Pancreas (tissue), 10 donors: Measurements from ENCODE around the gene GRIK5. TPM values are rescaled to one million over a fixed set of nuclear protein-coding genes. Genes with fewer than 3 reads are reported as not detected.

ENCODE experiments used
- ATAC-seq, 4 donors: fragments of 200-7000 bp; cut with Tn5 transposase; one replicate each; pipeline versions ENCODE4 v1.8.0 to v1.9.1; 2020; ENCODE audit warnings: mild to moderate bottlenecking in 4 of 4, moderate library complexity in 4 of 4
- DNase-seq, 6 donors: peaks; one replicate each; pipeline ENCODE4 v3.0.0-alpha.2; 2020
- FAIRE-seq: peaks from 2 replicates; lab custom pipeline; 2012; peaks lifted over from hg19 to GRCh38; lab: Jason Lieb, UNC
- H3K27ac ChIP-seq, 4 donors: fragments of 200-600 bp; sonication (generic); 1 replicate in 3 of 4; 2 replicates in 1 of 4; pipeline versions ENCODE4 v1.5.0 to v1.8.0; 2020
- H3K27me3 ChIP-seq, 4 donors: fragments of 200-600 bp; one replicate each; pipeline ENCODE4 v1.8.0; 2021
- H3K36me3 ChIP-seq, 3 donors: fragments of 200-600 bp; sonication (generic) in 1 of 3; one replicate each; pipeline versions ENCODE4 v1.5.0 to v1.8.0; 2020 to 2021
- H3K4me1 ChIP-seq, 3 donors: fragments of 200-600 bp; one replicate each; pipeline ENCODE4 v1.8.0; 2021
- H3K4me3 ChIP-seq, 4 donors: fragments of 200-600 bp; sonication (generic) in 2 of 4; one replicate each; pipeline versions ENCODE4 v1.5.0 to v1.8.0; 2020 to 2021
- H3K9me3 ChIP-seq, 4 donors: fragments of 200-600 bp; one replicate each; pipeline ENCODE4 v1.8.0; 2021
- WGBS, 2 donors: extraction: QIAGEN DNeasy Blood & Tissue Kit; methylation state at CpG; one replicate each; pipeline ENCODE4 v1.1.7; 2013; 5-methylcytosine and 5-hydroxymethylcytosine counted together
- intact Hi-C, 3 donors: fragments of 100-400 bp; cut with DNase I; formaldehyde crosslinking; loops; one replicate each; pipeline versions ENCODE4 v1.11.1 to v1.14.2; 2022
- polyA plus RNA-seq, 2 donors: library from polyadenylated mRNA; stranded (reverse); fragments of 200-250 nt; gene quantifications; one replicate each; pipeline ENCODE4 v1.2.3, GENCODE V29; 2013
- total RNA-seq, 6 donors: library from RNA; stranded (reverse); fragmentation: NEBNext Ultra II Directional in 4 of 6; extraction: Animal tissue kit (Norgen Biotek cat#: 25700) in 4 of 6; gene quantifications; one replicate each; pipeline versions ENCODE4 v1.2.1 to v1.2.4, GENCODE V29; 2021 to 2023
- TF ChIP-seq, protein P1 (sequence below), 4 donors: fragments of 200-600 bp; sonication (generic) in 3 of 4; IDR thresholded peaks; one replicate each; pipeline versions ENCODE4 v1.5.0 to v1.8.0; 2021; ENCODE audit warnings: antibody characterized with exemption in 4 of 4
- donor health status: healthy with polysubstance abuse.
- donor health status: DM: no; HTN: no; CAD: no; lungs with moderate emphysema.
- donor health status: DM: no; HTN: no; CAD: no.
- donor health status: control.
- donor health status: control.
- donor health status: Bipolar disorder and iron deficiency.
- donor health status: DM: yes; HTN: yes; CAD: no.
- donor health status: DM: no; HTN: no; CAD: no.
- donor health status: DM: no; HTN: no; CAD: no.
- donor health status: DM: yes; HTN: yes; CAD: no.

Gene GRIK5
- total and polyA plus RNA-seq, 8 donors: 1.9 to 10.5 (median 3.4) TPM

DNA sequence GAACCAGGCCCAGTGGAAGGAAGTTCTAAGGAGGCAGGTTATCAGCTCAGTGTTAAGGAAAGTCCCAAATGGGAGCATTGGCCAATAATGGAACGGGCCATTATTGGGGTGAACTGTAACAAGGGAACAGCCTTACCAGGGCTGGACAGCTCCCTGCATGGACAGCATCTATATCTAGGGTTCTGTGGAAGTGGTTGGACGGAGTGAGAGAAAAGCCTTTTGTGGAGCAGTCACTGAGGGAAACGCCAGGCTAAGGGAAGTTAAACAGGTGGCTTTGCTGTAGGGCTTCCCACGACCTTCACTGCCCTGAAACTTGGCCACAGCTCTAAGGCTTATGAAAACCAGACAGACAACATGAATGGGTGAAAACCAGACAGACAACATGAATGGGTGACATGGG is 45.2 kb upstream of the GRIK5 start:
- 16 to 18% methylated on average over 4 of the region's 4 CpGs for WGBS, 2 donors
- Histone ChIP-seq H3K36me3 (no peaks in the 10 kb centered on the region), H3K4me1 (peaks cover 14 to 28% (median 14%) of the 10 kb centered on the region in 3 donors), H3K27me3 (no peaks in the 10 kb centered on the region), H3K27ac (peak overlapping the region; percentile 69 to 90 (median 78)), H3K9me3 (no peaks in the 10 kb centered on the region), H3K4me3 (no peak overlapping the region)
- intact Hi-C loops: no loop called here
- peak in 5 of 6 donors; percentile 51 to 83 (median 78) for DNase-seq
- no peak for FAIRE-seq
- peak; percentile 84 to 92 (median 86) for ATAC-seq
- TF ChIP-seq, protein P1, sequence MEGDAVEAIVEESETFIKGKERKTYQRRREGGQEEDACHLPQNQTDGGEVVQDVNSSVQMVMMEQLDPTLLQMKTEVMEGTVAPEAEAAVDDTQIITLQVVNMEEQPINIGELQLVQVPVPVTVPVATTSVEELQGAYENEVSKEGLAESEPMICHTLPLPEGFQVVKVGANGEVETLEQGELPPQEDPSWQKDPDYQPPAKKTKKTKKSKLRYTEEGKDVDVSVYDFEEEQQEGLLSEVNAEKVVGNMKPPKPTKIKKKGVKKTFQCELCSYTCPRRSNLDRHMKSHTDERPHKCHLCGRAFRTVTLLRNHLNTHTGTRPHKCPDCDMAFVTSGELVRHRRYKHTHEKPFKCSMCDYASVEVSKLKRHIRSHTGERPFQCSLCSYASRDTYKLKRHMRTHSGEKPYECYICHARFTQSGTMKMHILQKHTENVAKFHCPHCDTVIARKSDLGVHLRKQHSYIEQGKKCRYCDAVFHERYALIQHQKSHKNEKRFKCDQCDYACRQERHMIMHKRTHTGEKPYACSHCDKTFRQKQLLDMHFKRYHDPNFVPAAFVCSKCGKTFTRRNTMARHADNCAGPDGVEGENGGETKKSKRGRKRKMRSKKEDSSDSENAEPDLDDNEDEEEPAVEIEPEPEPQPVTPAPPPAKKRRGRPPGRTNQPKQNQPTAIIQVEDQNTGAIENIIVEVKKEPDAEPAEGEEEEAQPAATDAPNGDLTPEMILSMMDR (IDR thresholded peaks at IDR 0.05): no peak

DNA sequence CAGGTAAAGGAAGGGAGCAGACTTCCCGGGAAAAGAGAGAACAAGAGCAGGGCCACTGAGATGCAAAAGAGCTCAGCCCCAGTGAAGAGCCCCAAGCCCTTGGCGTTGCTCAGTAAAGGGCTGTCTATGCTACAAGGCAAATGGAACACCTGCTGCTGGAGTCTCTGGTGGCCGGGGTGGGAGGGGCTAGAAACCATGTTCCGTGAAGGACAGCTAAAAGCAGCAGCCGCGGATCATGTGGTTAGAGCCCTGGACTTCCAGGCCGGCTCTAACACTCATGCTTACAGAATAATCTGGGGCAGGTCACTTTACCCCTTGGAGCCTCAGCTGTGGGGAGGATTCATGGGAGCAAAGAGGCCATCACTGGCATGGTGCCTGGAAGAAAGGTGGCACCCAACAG is 44.4 kb upstream of the GRIK5 start:
- DNase-seq (peak in 5 of 6 donors; percentile 53 to 76 (median 69)), FAIRE-seq (no peak), ATAC-seq (peak; percentile 59 to 75 (median 72))
- Histone ChIP-seq H3K9me3 (no peaks in the 10 kb centered on the region), H3K27ac (peak overlapping the region; percentile 69 to 90 (median 78)), H3K4me3 (no peak overlapping the region), H3K36me3 (no peaks in the 10 kb centered on the region), H3K27me3 (no peaks in the 10 kb centered on the region), H3K4me1 (peaks cover 14 to 29% (median 14%) of the 10 kb centered on the region in 3 donors)
- TF ChIP-seq, protein P1 (IDR thresholded peaks at IDR 0.05): no peak
- 24% methylated on average over 7 of the region's 7 CpGs for WGBS, 2 donors
- intact Hi-C loops: no loop called here

DNA sequence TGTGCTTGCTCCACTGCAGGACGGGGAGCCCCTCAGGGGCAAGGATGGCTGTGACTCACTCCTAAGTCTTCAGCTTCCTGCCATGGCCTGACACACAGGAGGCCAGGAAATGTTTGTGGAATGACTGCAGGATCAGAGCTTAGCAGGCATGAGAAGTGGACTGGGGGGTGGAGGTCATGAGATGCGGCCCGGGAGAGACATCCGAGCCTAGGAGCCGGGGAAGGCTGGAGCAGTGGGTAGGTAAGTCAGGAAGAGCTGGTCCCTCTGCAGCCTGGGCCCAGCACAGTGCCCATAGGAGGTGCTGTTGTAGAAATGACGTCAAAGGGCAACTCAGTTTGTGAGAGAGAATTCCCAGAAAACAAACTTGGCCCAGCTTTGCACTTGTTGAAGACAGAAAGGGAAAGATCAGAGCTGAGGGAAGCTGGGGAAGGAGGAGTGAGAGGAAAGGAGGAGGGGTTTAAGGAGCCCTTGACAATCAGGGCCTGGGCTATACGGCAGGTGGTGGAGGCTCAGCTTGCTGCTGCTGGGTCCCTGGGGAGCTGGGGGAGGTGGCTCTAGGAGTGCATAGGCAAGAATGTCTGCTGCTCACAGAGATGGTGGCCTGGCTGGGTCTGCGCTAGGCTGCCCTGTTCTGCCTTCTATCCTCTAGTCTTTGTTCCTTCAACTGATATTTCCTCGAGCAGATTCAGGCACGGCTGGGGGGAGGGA is 43.8 kb upstream of the GRIK5 start:
- no peaks in the 10 kb centered on the region for H3K27me3 ChIP-seq
- 54 to 56% methylated on average over 10 of the region's 10 CpGs for WGBS, 2 donors
- intact Hi-C loops: no loop called here
- peak overlapping the region in 3 of 4 donors; percentile 74 to 90 (median 82) for H3K27ac ChIP-seq
- H3K36me3 ChIP-seq: no peaks in the 10 kb centered on the region
- TF ChIP-seq, protein P1 (IDR thresholded peaks at IDR 0.05): no peak
- FAIRE-seq (no peak), DNase-seq (peak in 3 of 6 donors; percentile 31 to 34 (median 33)), ATAC-seq (peak; percentile 15 to 49 (median 20))
- H3K4me3 ChIP-seq: no peak overlapping the region
- peaks cover 14 to 33% (median 14%) of the 10 kb centered on the region in 3 donors for H3K4me1 ChIP-seq
- no peaks in the 10 kb centered on the region for H3K9me3 ChIP-seq

DNA sequence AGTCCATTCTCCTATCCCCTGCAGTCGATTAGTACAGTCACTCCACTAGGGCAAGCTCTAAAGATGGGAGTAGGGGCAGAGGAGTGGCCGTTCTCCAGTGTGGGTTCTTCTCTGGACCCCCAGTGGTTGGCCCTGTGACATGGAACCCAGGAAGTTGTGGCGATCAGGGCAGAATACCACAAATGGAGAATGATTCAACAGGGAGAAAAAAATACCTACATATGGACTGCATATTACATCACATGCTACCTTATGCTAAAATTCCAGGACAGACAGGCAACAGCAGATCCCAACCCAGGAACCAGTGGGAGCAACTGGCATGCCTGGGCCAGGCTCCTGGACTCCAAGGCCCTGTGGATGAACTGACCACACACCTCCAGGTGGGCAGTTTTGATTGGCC is 41.8 kb upstream of the GRIK5 start:
- FAIRE-seq: no peak
- DNase-seq: no peak
- Histone ChIP-seq H3K27me3 (no peaks in the 10 kb centered on the region), H3K4me3 (no peak overlapping the region), H3K4me1 (peaks cover 14 to 36% (median 14%) of the 10 kb centered on the region in 3 donors), H3K9me3 (no peaks in the 10 kb centered on the region), H3K36me3 (no peaks in the 10 kb centered on the region), H3K27ac (no peak overlapping the region)
- WGBS, 2 donors: 75 to 83% methylated on average over 3 of the region's 3 CpGs
- intact Hi-C loops: no loop called here
- TF ChIP-seq, protein P1 (IDR thresholded peaks at IDR 0.05): no peak
- ATAC-seq: no peak

DNA sequence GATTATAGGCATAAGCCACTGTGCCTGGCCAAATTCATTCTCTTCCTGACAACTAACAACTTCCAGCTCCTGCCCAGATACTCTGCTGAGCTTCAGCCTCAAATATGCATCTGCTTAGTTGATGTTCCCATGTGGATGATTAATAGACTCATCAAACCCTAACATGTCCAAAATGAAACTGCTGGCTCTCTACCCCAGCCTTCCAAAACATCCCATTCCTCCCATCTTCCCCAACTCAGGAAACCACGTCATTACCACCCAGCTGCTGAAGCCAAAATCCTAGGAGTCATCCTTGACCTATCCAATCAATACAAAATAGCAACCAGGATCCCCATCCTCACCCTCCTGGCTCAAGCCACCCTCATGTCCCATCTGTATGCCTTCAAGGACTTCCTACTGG is 41.4 kb upstream of the GRIK5 start:
- no peaks in the 10 kb centered on the region for H3K27me3 ChIP-seq
- FAIRE-seq (no peak), DNase-seq (no peak), ATAC-seq (no peak)
- no peak overlapping the region for H3K27ac ChIP-seq
- H3K4me3 ChIP-seq: no peak overlapping the region
- H3K36me3 ChIP-seq: no peaks in the 10 kb centered on the region
- intact Hi-C loops: no loop called here
- H3K9me3 ChIP-seq: no peaks in the 10 kb centered on the region
- TF ChIP-seq, protein P1 (IDR thresholded peaks at IDR 0.05): no peak
- 61 to 78% methylated on average over 1 of the region's 1 CpG for WGBS, 2 donors
- peaks cover 14 to 36% (median 14%) of the 10 kb centered on the region in 3 donors for H3K4me1 ChIP-seq
